Mesothelial cell of epicardium (in vitro differentiated cells): ENCODE results near the gene CCN5. TPM values are rescaled to one million over a fixed set of nuclear protein-coding genes. Genes with fewer than 3 reads are reported as not detected.
"Not testable (repeated sequence)": the region's sequence is repeated elsewhere in the genome, so short reads cannot be mapped to it uniquely, and the experiment has no call there.

Experiments
- DNase-seq, 2 experiments: peaks; one replicate each; pipeline ENCODE4 v3.0.0; 2021; ENCODE audit warnings: low spot score in 2 of 2; ENCODE audit not compliant: unreplicated experiment in 2 of 2
- H3K27ac Mint-ChIP-seq: 2 replicates; pipeline ENCODE4 v1.8.0; 2021; ENCODE audit warnings: mixed read lengths
- H3K27me3 Mint-ChIP-seq: 2 replicates; pipeline ENCODE4 v1.8.0; 2021; ENCODE audit warnings: low read depth, mixed read lengths
- H3K36me3 Mint-ChIP-seq: 2 replicates; pipeline ENCODE4 v1.8.0; 2021; ENCODE audit warnings: mixed read lengths
- H3K4me1 Mint-ChIP-seq: 2 replicates; pipeline ENCODE4 v1.8.0; 2021; ENCODE audit warnings: mixed read lengths
- H3K4me3 Mint-ChIP-seq: 2 replicates; pipeline ENCODE4 v1.8.0; 2021; ENCODE audit warnings: mild to moderate bottlenecking, moderate library complexity, mixed read lengths
- H3K9me3 Mint-ChIP-seq: 2 replicates; pipeline ENCODE4 v1.8.0; 2021; ENCODE audit warnings: mixed read lengths
- total RNA-seq: library from RNA; stranded (reverse); gene quantifications from 3 replicates; pipeline ENCODE4 v1.2.1, GENCODE V29; 2021
- TF ChIP-seq, protein P1 (sequence below): fragments of 200-600 bp; sonication (generic); IDR thresholded peaks from one replicate; pipeline ENCODE4 v1.5.0; 2021; ENCODE audit warnings: antibody characterized with exemption; ENCODE audit not compliant: unreplicated experiment

The CCN5 gene
- total RNA-seq, 1 donor from 2014 or later = not detected

DNA sequence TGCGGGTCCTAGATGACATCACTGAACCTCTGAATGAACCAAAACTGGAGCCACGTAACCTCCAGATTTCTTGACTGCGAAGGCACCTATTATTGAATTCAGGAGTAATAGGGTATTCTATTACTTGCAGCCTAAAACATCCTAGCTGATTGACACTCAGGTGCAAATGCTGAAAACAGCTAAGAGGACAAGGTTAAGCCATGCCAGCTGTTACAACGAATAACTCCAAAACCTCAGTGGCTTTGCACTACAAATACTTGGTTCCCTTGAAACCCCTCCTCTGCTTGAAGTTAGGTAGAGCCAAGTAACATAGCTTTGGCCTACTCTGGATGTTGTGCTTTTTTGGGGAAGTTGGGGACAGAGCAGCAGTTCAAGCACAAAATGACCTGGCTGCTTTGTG lies 21.0 kb upstream of the CCN5 start:
- H3K9me3 Mint-ChIP-seq = peaks cover 7% of the 10 kb centered on the region
- no peak for DNase-seq
- no peak overlapping the region for H3K4me3 Mint-ChIP-seq
- TF ChIP-seq, protein P1, sequence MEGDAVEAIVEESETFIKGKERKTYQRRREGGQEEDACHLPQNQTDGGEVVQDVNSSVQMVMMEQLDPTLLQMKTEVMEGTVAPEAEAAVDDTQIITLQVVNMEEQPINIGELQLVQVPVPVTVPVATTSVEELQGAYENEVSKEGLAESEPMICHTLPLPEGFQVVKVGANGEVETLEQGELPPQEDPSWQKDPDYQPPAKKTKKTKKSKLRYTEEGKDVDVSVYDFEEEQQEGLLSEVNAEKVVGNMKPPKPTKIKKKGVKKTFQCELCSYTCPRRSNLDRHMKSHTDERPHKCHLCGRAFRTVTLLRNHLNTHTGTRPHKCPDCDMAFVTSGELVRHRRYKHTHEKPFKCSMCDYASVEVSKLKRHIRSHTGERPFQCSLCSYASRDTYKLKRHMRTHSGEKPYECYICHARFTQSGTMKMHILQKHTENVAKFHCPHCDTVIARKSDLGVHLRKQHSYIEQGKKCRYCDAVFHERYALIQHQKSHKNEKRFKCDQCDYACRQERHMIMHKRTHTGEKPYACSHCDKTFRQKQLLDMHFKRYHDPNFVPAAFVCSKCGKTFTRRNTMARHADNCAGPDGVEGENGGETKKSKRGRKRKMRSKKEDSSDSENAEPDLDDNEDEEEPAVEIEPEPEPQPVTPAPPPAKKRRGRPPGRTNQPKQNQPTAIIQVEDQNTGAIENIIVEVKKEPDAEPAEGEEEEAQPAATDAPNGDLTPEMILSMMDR = no peak
- H3K36me3 Mint-ChIP-seq = no peaks in the 10 kb centered on the region
- H3K27me3 Mint-ChIP-seq = no peaks in the 10 kb centered on the region
- H3K4me1 Mint-ChIP-seq = no peaks in the 10 kb centered on the region
- no peak overlapping the region for H3K27ac Mint-ChIP-seq

DNA sequence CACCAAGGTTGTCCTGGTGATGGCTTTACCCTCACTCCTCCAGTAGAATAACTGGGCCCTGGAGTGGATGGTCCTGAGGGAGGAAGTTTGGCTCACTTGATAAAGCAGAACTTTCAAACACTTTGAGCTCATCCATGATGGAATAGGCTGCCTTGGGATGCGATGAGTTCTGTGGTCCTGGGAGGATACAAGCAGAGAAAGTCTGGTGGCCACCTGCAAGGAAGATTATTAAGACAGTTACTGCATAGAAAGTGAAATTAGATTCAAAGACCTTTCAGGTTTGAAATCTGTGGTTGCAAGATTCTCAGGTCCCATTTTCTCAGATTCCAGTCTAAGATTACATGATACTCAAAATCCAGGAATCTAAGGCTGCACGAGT lies 19.9 kb upstream of the CCN5 start:
- TF ChIP-seq, protein P1 = no peak
- H3K4me1 Mint-ChIP-seq = no peaks in the 10 kb centered on the region
- H3K4me3 Mint-ChIP-seq = no peak overlapping the region
- no peaks in the 10 kb centered on the region for H3K36me3 Mint-ChIP-seq
- DNase-seq = no peak
- H3K27ac Mint-ChIP-seq = no peak overlapping the region
- peaks cover 7% of the 10 kb centered on the region for H3K9me3 Mint-ChIP-seq
- H3K27me3 Mint-ChIP-seq = no peaks in the 10 kb centered on the region

DNA sequence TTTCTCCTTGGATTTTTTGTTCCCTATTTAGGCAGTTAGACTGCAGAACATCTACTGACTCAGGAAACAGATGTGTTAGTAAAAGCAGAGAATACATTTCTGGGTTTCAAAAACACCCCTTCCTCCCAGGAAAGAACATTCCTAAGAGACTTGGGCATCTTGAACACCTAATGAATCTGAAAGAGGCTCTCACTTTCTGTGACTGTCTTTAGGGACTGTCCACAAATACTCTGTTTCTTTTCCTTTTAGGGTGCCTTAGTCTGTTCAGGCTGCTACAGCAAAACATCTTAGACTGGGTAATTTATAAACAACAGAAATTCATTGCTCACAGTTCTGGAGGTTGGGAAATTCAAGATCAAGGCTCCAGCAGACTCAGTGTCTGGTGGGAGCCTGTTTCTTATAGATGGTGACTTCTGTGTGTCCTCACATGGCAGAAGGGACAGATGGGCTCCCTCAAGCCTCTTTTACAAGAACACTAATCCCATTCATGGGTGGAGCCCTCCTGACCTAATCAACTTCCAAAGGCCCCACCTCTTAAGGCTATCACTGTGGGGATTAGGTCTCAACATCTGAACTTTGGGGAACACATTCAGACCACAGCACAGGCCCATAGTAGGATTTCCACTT lies 19.4 kb upstream of the CCN5 start:
- Mint-ChIP-seq H3K36me3 (no peaks in the 10 kb centered on the region), H3K27ac (no peak overlapping the region), H3K27me3 (no peaks in the 10 kb centered on the region), H3K4me1 (no peaks in the 10 kb centered on the region), H3K4me3 (no peak overlapping the region), H3K9me3 (peaks cover 7% of the 10 kb centered on the region)
- DNase-seq = no peak
- TF ChIP-seq, protein P1 = no peak

DNA sequence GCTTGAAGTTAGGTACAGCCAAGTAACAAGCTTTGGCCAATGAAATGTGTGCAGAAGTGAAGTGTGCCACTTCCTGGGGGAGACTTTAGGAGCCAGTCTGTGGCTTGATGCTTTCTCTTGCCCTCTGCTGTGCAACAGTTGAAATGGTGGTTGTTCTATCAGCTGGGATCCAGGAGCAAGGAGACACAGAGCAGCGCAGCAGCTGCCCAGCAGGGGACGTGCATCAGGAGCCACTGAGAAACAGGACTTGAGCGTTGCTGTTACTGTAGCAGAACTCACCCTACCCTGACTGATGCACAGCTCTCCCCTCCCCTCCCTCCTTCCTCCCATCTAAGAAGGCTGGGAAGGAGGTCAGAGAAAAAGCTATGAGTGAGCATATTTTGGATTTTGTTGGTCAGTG lies 18.9 kb upstream of the CCN5 start:
- DNase-seq = no peak
- Mint-ChIP-seq H3K4me3 (no peak overlapping the region), H3K4me1 (peaks cover 5% of the 10 kb centered on the region), H3K9me3 (peaks cover 7% of the 10 kb centered on the region), H3K27me3 (no peaks in the 10 kb centered on the region), H3K27ac (no peak overlapping the region), H3K36me3 (no peaks in the 10 kb centered on the region)
- TF ChIP-seq, protein P1 = no peak

DNA sequence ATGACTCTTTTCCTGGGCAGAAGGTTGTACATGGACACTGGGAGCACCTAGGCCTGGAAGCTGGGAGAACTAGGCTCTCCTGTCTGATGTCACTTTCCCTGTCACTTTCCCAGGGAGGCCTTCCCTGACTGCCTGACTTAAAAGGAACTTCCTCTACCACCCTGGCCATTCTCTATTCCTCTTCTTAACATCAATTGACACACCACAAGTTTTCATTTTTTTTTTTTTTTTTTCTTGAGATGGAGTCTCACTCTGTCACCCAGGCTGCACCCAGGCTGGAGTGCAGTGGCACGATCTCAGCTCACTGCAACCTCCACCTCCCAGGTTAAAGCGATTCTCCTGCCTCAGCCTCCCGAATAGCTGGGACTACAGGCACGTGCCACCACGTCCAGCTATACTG lies 18.1 kb upstream of the CCN5 start:
- not testable (repeated sequence) for DNase-seq, H3K36me3 Mint-ChIP-seq, H3K27ac Mint-ChIP-seq, H3K9me3 Mint-ChIP-seq, H3K4me3 Mint-ChIP-seq, H3K27me3 Mint-ChIP-seq
- H3K4me1 Mint-ChIP-seq = peaks cover 10% of the 10 kb centered on the region

DNA sequence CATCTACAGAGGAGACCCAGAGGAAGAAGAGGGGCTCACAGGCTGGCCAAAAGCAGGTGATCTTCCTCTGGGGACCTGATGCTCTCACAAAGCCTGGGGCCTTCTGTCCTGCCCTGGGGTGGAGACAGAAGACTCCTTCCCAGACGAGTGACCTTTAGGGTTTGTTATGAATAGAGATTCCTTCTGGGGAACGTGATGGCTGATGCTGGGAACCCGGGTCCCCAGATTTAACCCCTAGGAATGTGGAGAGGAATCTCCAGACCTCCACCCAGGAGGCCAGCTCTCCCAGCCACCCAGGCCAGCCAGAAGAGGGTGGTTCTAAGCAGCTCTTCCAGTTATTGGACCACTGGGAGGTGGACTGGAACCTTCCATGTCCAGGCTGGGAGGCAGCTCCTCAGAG lies 16.8 kb upstream of the CCN5 start:
- DNase-seq = no peak
- Mint-ChIP-seq H3K9me3 (no peaks in the 10 kb centered on the region), H3K4me1 (peaks cover 10% of the 10 kb centered on the region), H3K36me3 (no peaks in the 10 kb centered on the region), H3K4me3 (no peak overlapping the region), H3K27ac (no peak overlapping the region), H3K27me3 (no peaks in the 10 kb centered on the region)
- TF ChIP-seq, protein P1 = no peak
